ENCODE data around the gene PARVA. TPM values are rescaled to one million over a fixed set of nuclear protein-coding genes. Genes with fewer than 3 reads are reported as not detected.

PARVA gene
- total and polyA plus RNA-seq, 2 of the 8 experiments (the other 6 are each of a cell fraction or from before 2014, with no cell fraction given) = 3.1 to 13.5 TPM

DNA sequence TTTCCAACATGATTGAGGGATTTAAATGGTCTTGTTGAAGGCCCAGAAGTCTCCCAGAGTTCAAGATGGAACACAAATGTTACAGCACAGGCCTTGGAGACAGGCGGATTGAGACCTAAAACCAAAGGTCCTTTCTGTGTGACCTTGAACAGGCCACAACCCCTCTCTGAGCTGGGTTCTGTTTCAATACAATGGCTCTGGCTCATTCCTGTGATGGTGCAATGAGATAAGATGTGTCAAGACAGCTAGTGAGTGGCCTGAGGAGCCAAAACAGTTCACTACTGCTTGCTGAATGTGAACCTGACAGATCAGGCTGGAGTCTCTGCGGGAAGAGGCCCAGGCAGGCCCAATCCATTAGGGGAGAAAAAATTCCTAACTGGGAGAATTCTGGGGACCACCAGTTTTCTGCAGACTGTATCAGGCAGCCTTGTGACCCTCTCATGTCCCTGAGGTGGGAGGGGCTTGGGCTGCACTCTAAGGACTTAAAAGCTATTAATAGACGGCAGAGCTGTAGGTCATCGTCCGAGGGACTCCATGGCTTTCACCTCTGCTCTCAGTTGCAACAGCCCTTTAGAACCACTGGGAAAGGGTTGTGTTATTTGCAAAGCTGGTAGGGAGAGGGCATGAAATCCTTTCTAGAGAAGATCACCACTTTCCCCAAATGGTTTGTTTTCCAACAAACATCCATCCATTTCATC lies 170.7 kb downstream of the PARVA start:
- H3K23me2 ChIP-seq (ENCODE audit: low read depth, low read length) = no peaks in the 10 kb centered on the region
- H3K27me3 ChIP-seq (replicated peaks in 1 of 4; ENCODE audit: control insufficient read depth in 3 of 4, extremely low read depth in 1 of 4, insufficient read depth in 3 of 4, low read length in 3 of 4) = no peaks in the 10 kb centered on the region; a peak in 1 of 7 replicates
- H2AK5ac ChIP-seq (ENCODE audit: low read depth, low read length) = no peak overlapping the region
- H3K79me2 ChIP-seq (ENCODE audit: control insufficient read depth in 1 of 2, insufficient read depth in 2 of 2, low read length in 2 of 2) = no peaks in the 10 kb centered on the region
- no peak overlapping the region for H2BK12ac ChIP-seq (ENCODE audit: low read depth, low read length)
- no peak overlapping the region for H2BK20ac ChIP-seq (ENCODE audit: low read length)
- no peak overlapping the region for H3K4me2 ChIP-seq (ENCODE audit: insufficient read depth in 1 of 2, low read depth in 2 of 2, low read length in 2 of 2)
- no peak overlapping the region for H3K56ac ChIP-seq (replicated peaks; ENCODE audit: insufficient read length, low read depth, low read length)
- H3K14ac ChIP-seq (ENCODE audit: insufficient read length) = no peak overlapping the region
- no peak for DNase-seq (ENCODE audit: low read depth in 1 of 2, low spot score in 2 of 2)
- H4K91ac ChIP-seq (replicated peaks; ENCODE audit: insufficient read length, low read length) = no peak overlapping the region
- 95% methylated on average over 5 of the region's 5 CpGs; no CpG with 5 or more reads in 1 of the 2 experiments for WGBS, 2 experiments (ENCODE audit: extremely low coverage in 1 of 2, insufficient coverage in 1 of 2, insufficient read length in 1 of 2, insufficient replicate concordance in 2 of 2, low coverage in 1 of 2, low lambda C conversion rate in 2 of 2, missing lambda C conversion rate in 1 of 2)
- CTCF ChIA-PET (ENCODE audit: partially characterized antibody) = interaction anchor here (0.6 to 1.2 kb wide), 3 partner anchors 21 to 62 kb away, joined by 3 read pairs; no protein-coding TSS in a partner anchor
- H3K9ac ChIP-seq (replicated peaks in 1 of 4; ENCODE audit: extremely low read depth in 1 of 4, low read depth in 3 of 4, low read length in 3 of 4) = no peak overlapping the region
- no peaks in the 10 kb centered on the region for H4K20me1 ChIP-seq (replicated peaks in 1 of 2; ENCODE audit: control insufficient read depth in 1 of 2, insufficient read depth in 2 of 2, low read length in 2 of 2)
- no peak overlapping the region for H4K8ac ChIP-seq (ENCODE audit: extremely low read depth, insufficient read depth, low read length)
- no peak overlapping the region for H2BK5ac ChIP-seq (ENCODE audit: low read depth, low read length)
- no peak overlapping the region for H2AFZ ChIP-seq (ENCODE audit: low read length)
- no peak overlapping the region for H3K4ac ChIP-seq (replicated peaks; ENCODE audit: insufficient read length, low read depth, low read length)
- H3K79me1 ChIP-seq (ENCODE audit: low read depth, low read length) = no peaks in the 10 kb centered on the region
- no peak overlapping the region for H3K27ac ChIP-seq (ENCODE audit: low read depth, low read length)
- H3K9me3 ChIP-seq (ENCODE audit: insufficient read depth in 2 of 2, low read depth in 1 of 2, low read length in 1 of 2) = no peaks in the 10 kb centered on the region
- no peak overlapping the region for H2BK15ac ChIP-seq (ENCODE audit: low read length)
- no peak overlapping the region for H4K5ac ChIP-seq (ENCODE audit: insufficient read length, low read depth, low read length)
- H3K4me3 ChIP-seq (ENCODE audit: extremely low read depth in 1 of 4, insufficient read depth in 2 of 4, low read depth in 3 of 4, low read length in 4 of 4) = no peak overlapping the region
- POLR2A ChIA-PET (ENCODE audit: partially characterized antibody) = no interaction called here
- H3K18ac ChIP-seq (ENCODE audit: extremely low read depth, low read length) = no peak overlapping the region
- H3K36me3 ChIP-seq (ENCODE audit: control insufficient read depth in 2 of 4, insufficient read depth in 4 of 4, low read length in 3 of 4) = no peaks in the 10 kb centered on the region
- no peak overlapping the region for H2BK120ac ChIP-seq (replicated peaks; ENCODE audit: low read depth, low read length)
- FAIRE-seq = no peak
- TF ChIP-seq NRF1 (IDR thresholded peaks at IDR 0.05; ENCODE audit: low read depth, low read length) = no peak
- TF ChIP-seq POU5F1 (IDR thresholded peaks at IDR 0.05; ENCODE audit: low read depth, low read length) = no peak
- TF ChIP-seq, protein P1, sequence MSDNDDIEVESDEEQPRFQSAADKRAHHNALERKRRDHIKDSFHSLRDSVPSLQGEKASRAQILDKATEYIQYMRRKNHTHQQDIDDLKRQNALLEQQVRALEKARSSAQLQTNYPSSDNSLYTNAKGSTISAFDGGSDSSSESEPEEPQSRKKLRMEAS (IDR thresholded peaks at IDR 0.05) = no peak
- TF ChIP-seq, protein P2, sequence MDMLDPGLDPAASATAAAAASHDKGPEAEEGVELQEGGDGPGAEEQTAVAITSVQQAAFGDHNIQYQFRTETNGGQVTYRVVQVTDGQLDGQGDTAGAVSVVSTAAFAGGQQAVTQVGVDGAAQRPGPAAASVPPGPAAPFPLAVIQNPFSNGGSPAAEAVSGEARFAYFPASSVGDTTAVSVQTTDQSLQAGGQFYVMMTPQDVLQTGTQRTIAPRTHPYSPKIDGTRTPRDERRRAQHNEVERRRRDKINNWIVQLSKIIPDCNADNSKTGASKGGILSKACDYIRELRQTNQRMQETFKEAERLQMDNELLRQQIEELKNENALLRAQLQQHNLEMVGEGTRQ (IDR thresholded peaks at IDR 0.05; ENCODE audit: low read length) = no peak
- no peak for TF ChIP-seq JUN (IDR thresholded peaks at IDR 0.05; ENCODE audit: low read depth, low read length)
- TF ChIP-seq TEAD4 (IDR thresholded peaks at IDR 0.05; ENCODE audit: low read depth, low read length) = no peak
- no peak for TF ChIP-seq TCF12 (IDR thresholded peaks at IDR 0.05; ENCODE audit: low read depth, low read length)
- TF ChIP-seq RNF2 (IDR thresholded peaks at IDR 0.05; ENCODE audit: borderline replicate concordance, low read depth, low read length, missing control alignments, poor library complexity, severe bottlenecking) = no peak
- TF ChIP-seq FOSL1 (IDR thresholded peaks at IDR 0.05; ENCODE audit: insufficient read depth, low read depth, low read length) = no peak
- no peak overlapping the region for H3K23ac ChIP-seq (ENCODE audit: insufficient read length)
- H3K4me1 ChIP-seq (replicated peaks in 1 of 4; ENCODE audit: control insufficient read depth in 3 of 4, insufficient read depth in 4 of 4, low read length in 3 of 4) = no peaks in the 10 kb centered on the region; a peak in 1 of 7 replicates

All from H1 (cell line).